Body of pancreas (tissue), 4 donors: ENCODE data around the gene UBE2I.

Experiments used
- CTCF ChIP-seq, 7 experiments: fragments of 450-650 bp in 4 of 7; fragments of 200-600 bp in 3 of 7; sonication (generic) in 3 of 7; IDR thresholded peaks; one replicate each; pipeline ENCODE4 v1.5.1; 2016 to 2019; ENCODE audit warnings: antibody characterized with exemption in 7 of 7
- POLR2A ChIP-seq, 3 donors: fragments of 450-650 bp; IDR thresholded peaks; one replicate each; pipeline ENCODE4 v1.6.1; 2016; ENCODE audit warnings: antibody characterized with exemption in 3 of 3, mild to moderate bottlenecking in 2 of 3

GRCh38 chr16:1355591-1355990, 46.2 kb downstream of the UBE2I start:
- no peak for TF ChIP-seq POLR2A (IDR thresholded peaks at IDR 0.05)
- no peak for TF ChIP-seq CTCF (IDR thresholded peaks at IDR 0.05)
